HG02870 (cell line): Measurements from ENCODE around the gene KLHL34.

ENCODE experiments used
- ATAC-seq: cut with Tn5 transposase; IDR thresholded peaks from one replicate; pipeline ENCODE4 v1.9.1; 2021; ENCODE audit warnings: mild to moderate bottlenecking, moderate library complexity; ENCODE audit not compliant: unreplicated experiment

KLHL34 gene

GRCh38 chrX:21656587-21657317, 1.4 kb downstream of the KLHL34 start:
- ATAC-seq: peak; percentile 29

GRCh38 chrX:21655901-21656586, 2.1 kb downstream of the KLHL34 start:
- ATAC-seq: peak; percentile 40

GRCh38 chrX:21645886-21646285, 12.2 kb downstream of the KLHL34 start:
- ATAC-seq: no peak

GRCh38 chrX:21645431-21645830, 12.7 kb downstream of the KLHL34 start:
- no peak for ATAC-seq

DNA sequence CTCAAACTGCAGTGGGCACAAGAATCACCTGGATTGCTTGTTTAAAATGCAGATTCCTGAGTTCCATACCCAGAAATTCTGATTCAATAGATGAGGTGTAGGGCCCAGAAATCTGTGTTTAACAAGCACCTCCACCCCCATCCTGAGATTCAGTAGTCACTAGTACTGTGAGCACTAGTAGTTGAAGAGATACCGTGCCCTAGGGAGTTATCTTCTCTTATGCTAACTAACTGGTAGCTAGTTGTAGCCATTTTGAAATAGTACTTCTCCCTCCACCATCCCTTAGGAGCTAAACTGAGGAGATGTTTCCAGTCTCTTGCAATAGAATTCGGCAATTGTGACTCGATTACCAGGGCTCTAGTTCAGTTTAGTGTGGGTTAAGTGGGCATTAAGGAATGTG, 18.4 kb downstream of the KLHL34 start:
- no peak for ATAC-seq

- no peak for ATAC-seq
These were observed 19.8 kb downstream of the KLHL34 start for GRCh38 chrX:21638311-21638710.

DNA sequence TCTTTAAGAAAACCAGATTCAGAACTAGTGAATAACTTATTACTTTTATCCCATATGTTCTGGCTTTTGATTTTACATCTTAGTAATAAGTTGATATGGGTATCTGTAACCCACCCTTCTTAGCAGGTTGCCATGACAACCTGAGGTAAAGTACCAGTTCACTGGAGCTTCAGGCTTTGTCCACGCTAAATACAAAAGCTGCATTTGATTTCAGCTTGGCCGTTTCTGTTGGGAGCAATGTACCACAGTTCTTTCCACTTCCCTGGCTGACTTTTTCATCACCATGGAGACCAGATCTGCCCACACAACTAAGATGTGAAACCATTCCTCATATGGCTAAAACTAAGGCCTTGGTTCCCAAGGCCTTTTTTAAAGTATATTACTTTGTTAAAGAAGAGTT, 26.1 kb downstream of the KLHL34 start:
- no peak for ATAC-seq

DNA sequence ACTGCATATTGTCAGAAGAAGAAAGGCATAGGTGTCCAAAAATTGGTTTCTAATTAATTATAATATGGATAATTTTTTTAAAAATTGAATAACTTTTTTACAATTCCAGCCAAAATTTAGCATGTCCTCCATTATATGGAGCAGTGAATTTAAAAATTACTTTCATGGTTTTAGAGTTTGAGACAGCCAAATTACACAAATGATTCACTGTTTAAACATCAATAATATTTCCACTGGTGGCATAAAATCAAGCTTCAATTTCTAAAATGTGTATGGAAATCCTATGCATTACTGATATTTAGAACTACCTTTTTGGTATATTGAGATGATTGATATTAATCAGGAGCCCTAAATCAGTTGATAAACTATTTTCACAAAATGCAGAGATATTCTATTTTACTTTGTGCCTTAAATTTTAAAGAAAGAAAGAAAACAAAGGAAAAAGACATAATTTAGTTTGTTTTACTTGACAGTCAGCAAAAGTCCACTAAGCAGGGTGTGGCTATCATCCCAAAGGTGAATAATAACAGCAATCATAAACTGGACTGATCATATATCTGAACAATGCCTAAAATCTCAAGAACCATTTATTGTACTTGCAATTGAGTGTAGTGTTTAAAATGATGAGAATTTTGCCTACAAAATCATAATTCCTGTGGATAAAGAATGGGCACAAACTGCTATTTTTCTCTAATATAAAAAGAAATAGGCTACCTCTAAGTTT, 34.2 kb downstream of the KLHL34 start:
- no peak for ATAC-seq

- ATAC-seq: no peak
These were observed 37.9 kb downstream of the KLHL34 start for GRCh38 chrX:21620234-21620633.

DNA sequence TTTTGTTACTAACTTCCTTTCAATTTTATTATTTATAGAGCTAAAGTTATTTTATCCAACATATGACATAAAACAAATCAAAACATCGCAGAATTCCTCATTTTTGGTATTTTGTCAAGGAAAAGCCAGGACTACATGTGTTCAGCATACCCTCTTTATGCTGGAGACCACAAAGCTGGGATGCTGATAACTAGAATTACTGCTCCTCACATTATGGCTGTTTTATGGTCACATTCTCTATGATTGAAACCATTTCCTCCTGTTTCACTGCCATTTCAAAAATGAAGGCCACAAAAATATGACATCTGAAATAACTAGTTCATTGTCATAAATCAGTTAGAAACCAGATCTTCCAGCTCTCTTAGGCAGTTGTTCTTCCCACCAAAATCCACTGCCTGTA, 41.7 kb downstream of the KLHL34 start:
- no peak for ATAC-seq

- no peak for ATAC-seq
These were observed 46.0 kb downstream of the KLHL34 start for GRCh38 chrX:21612154-21612553.

DNA sequence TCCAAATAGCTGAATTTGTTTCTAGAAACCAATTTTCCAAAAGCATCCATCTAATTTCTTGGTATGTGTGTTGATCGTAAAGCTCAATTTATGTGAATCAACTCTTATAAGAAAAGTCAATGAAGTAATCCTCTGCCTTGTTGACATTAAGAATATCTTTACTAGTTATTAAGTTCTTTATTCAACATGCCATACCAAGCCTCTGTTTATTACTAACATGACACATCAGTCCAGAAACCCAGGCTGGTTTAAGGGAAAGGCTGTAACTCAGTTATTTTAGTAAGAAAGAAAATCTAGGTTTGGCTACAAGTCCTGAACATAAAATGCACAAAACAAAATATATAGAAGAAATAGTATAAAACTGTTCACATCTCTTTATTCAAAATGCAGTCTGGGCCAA, 48.0 kb downstream of the KLHL34 start:
- no peak for ATAC-seq

GRCh38 chrX:21606002-21606401, 52.1 kb downstream of the KLHL34 start:
- no peak for ATAC-seq
